HG02970 (cell line): Measurements from ENCODE around the gene IKZF2.

ENCODE experiments used
- ATAC-seq: cut with Tn5 transposase; IDR thresholded peaks from one replicate; pipeline ENCODE4 v1.9.1; 2021; ENCODE audit warnings: mild to moderate bottlenecking, moderate library complexity, moderate number of reproducible peaks; ENCODE audit not compliant: unreplicated experiment, low FRiP score

Gene IKZF2

GRCh38 chr2:213104092-213104902 is 47.1 kb downstream of the IKZF2 start:
- no peak for ATAC-seq

GRCh38 chr2:213101692-213102460 is 49.5 kb downstream of the IKZF2 start:
- no peak for ATAC-seq

GRCh38 chr2:213101109-213101508 is 50.3 kb downstream of the IKZF2 start:
- ATAC-seq: no peak

GRCh38 chr2:213098612-213099011 is 52.8 kb downstream of the IKZF2 start:
- ATAC-seq: no peak

- ATAC-seq: no peak
These were observed 59.6 kb downstream of the IKZF2 start for GRCh38 chr2:213091765-213092164.

GRCh38 chr2:213090772-213091171 is 60.6 kb downstream of the IKZF2 start:
- ATAC-seq: no peak

- no peak for ATAC-seq
These were observed 62.0 kb downstream of the IKZF2 start for GRCh38 chr2:213089438-213089837.

- no peak for ATAC-seq
These were observed 64.4 kb downstream of the IKZF2 start for GRCh38 chr2:213087040-213087439.

GRCh38 chr2:213086571-213086970 is 64.8 kb downstream of the IKZF2 start:
- ATAC-seq: no peak

- no peak for ATAC-seq
These were observed 65.4 kb downstream of the IKZF2 start for GRCh38 chr2:213086050-213086449.

- ATAC-seq: no peak
These were observed 65.9 kb downstream of the IKZF2 start for GRCh38 chr2:213085538-213085937.

- ATAC-seq: no peak
These were observed 67.2 kb downstream of the IKZF2 start for GRCh38 chr2:213084261-213084660.

GRCh38 chr2:213080969-213081617 is 70.3 kb downstream of the IKZF2 start:
- no peak for ATAC-seq

- ATAC-seq: no peak
These were observed 71.7 kb downstream of the IKZF2 start for GRCh38 chr2:213079756-213080155.

GRCh38 chr2:213078686-213079085 is 72.7 kb downstream of the IKZF2 start:
- ATAC-seq: no peak

GRCh38 chr2:213069531-213069930 is 81.9 kb downstream of the IKZF2 start:
- no peak for ATAC-seq

GRCh38 chr2:213068676-213069359 is 82.6 kb downstream of the IKZF2 start:
- no peak for ATAC-seq

- no peak for ATAC-seq
These were observed 83.5 kb downstream of the IKZF2 start for GRCh38 chr2:213067888-213068287.

- no peak for ATAC-seq
These were observed 85.0 kb downstream of the IKZF2 start for GRCh38 chr2:213066443-213066743.

GRCh38 chr2:213065583-213066442 is 85.6 kb downstream of the IKZF2 start:
- ATAC-seq: no peak
